ENCODE data around the gene CLDN5. TPM values are rescaled to one million over a fixed set of nuclear protein-coding genes. Genes with fewer than 3 reads are reported as not detected.

Gene CLDN5
- total RNA-seq, 4 donors from 2014 or later: 67.6 to 367 (median 162) TPM

DNA sequence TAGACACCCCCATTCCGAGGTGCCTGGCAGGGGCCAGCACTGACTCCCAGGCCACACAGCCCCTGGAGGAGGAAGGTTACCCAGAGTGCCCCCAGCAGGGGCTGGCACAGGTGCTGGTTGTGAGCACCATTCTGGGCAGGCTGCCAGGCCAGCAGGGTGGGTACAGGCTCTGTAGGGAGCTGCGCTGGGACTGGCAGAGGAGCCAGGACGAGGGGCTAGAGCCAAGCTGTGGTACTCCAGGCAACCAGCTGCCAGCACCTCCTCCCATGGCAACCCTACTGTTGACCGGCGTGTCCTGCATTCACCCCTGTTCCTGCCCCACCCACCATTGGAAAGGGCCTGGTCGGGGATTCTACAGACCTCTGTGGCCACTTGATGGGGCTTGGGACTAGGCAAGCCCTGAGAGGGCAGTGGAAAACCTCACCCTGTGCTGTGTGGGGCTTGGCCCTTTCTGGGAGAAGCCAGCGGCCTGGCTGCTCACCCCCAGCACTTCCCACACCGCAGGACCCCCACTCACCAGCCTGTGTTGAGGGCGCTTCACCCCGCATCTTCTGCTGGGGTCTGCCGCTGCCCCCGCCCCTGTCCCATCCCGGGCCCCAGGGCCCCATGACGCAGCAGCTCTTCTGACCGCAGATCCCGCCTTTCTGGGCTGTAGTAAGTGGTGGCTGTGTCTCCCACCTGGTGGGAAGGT lies 1.9 kb downstream of the CLDN5 start:
- DNase-seq (ENCODE audit: low spot score) (no peak), ATAC-seq (ENCODE audit: low FRiP score) (no peak)
- TF ChIP-seq, protein P1, sequence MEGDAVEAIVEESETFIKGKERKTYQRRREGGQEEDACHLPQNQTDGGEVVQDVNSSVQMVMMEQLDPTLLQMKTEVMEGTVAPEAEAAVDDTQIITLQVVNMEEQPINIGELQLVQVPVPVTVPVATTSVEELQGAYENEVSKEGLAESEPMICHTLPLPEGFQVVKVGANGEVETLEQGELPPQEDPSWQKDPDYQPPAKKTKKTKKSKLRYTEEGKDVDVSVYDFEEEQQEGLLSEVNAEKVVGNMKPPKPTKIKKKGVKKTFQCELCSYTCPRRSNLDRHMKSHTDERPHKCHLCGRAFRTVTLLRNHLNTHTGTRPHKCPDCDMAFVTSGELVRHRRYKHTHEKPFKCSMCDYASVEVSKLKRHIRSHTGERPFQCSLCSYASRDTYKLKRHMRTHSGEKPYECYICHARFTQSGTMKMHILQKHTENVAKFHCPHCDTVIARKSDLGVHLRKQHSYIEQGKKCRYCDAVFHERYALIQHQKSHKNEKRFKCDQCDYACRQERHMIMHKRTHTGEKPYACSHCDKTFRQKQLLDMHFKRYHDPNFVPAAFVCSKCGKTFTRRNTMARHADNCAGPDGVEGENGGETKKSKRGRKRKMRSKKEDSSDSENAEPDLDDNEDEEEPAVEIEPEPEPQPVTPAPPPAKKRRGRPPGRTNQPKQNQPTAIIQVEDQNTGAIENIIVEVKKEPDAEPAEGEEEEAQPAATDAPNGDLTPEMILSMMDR (IDR thresholded peaks at IDR 0.05): no peak

DNA sequence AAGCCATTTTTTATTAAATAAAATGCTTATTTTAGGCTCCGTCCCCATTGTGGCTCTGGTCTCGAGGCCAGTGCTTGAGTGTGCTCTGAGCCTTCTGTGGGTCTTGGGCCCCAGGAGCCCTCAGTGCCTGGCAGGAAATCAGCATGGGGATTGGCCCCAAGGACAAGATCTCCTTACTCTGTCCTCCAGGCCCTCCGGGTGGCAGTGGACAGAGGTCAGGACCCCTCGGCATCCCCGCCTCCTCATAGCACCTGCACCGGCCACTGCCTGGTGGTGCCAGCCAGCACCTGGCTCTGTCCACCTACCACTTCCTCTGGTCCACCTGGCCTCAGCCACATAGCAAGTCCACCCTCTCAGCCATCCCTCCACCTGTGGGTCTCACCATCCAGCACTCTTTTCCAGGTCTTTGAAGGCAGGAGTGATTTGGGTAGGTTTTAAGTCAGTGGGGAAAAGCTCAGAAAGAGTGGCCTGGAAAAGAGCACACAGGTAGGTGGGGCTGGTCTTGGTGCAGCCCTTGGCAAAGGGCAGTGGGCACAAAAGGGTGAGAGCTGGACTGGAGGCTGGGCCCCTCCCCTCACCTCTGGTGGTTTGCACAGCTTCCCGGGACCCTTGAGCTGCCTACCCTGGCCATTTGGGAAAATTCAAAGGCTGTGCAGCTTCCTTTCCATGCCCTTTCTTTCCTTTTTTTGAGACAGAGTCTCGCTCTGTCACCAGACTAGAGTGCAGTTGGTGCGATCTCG lies 3.5 kb downstream of the CLDN5 start:
- TF ChIP-seq, protein P1 (IDR thresholded peaks at IDR 0.05): no peak
- no peak for DNase-seq (ENCODE audit: low spot score)
- no peak for ATAC-seq (ENCODE audit: low FRiP score)

DNA sequence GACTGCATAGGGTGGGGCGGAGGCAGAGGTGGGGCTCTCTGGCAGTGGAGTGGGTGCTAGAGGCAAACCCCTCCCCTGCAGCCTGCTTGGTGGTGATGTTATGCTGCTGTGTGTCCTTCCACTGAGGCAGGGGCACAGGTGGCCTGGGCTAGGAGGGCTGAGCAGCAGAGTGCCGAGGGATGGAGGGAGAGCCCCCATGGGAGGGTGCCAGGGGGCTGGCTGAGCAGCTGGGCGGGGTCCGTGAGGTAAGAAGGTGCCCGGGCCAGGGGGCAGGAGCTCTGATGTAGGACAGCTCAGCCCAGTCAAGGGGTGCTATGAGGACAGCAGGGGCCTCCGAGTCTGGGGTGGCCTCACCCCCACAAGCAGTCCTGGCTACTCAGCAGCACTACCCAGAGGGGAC lies 4.2 kb downstream of the CLDN5 start:
- TF ChIP-seq, protein P1 (IDR thresholded peaks at IDR 0.05): no peak
- ATAC-seq (ENCODE audit: low FRiP score) (no peak), DNase-seq (ENCODE audit: low spot score) (no peak)

DNA sequence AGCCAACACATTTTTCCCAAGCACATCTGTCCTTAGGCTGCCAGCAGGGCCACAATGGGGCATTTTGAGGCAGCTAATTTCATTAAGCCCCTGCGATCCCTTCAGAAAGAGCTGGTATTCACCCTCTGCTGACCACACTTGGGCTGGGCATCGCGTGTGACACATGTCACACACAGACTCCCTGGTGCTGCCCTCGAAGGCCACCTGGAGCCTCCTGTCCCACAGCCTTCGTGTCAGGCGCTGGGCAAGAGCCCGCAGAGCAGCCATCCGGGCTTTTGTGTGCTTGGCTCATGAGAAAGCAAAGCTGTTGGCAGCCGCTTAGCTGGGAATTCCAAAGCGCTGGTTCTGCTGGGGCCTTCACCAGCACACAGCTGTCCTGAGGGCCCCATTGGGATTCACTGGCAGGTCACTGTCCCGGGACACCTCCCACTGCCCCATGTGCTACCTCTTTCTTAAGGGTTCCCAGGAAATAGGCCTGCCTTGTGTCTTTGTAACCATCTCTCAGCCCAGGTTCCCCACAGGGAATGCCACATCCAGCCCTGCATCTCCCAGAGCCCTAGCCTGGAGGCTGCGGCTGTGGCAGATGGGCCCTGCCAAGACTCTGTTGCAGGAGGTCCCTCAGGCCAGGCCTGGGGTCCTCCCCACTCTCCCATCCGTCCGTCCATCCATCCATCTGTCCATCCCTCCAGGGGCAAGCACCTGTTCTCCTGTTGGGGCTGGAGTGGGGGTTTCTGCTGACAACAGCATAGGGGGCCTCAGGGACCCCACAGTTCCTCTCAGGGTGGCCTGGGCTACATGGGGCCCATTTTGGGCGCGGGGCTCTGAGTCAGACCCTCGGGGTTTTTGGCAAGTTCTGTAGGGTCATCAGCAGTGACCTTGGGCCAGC lies 4.9 kb downstream of the CLDN5 start:
- no peak for ATAC-seq (ENCODE audit: low FRiP score)
- DNase-seq (ENCODE audit: low spot score): no peak

DNA sequence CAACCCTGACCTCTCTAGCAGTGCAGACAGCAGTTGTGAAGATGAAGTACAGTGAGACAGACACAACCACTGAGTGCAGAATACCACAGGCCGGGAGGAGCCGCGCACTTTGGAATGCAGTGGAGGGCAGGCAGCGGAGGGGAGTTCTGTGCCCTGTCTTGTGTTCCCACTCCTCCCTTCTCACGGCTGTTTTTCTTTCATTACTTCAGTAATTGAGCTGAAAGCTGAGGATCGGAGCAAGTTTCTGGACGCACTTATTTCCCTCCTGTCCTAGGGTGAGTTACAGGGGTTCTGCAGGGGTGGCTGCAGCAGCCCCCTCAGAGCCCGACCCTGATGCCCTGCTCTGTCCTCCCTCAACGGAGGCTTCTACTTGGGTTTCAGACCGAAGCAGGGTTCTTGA lies 5.6 kb downstream of the CLDN5 start:
- TF ChIP-seq, protein P1 (IDR thresholded peaks at IDR 0.05): no peak
- DNase-seq (ENCODE audit: low spot score): no peak
- no peak for ATAC-seq (ENCODE audit: low FRiP score)

More for the DNA sequence above, 4.9 kb downstream of the CLDN5 start:
- TF ChIP-seq, protein P1 (IDR thresholded peaks at IDR 0.05): no peak

DNA sequence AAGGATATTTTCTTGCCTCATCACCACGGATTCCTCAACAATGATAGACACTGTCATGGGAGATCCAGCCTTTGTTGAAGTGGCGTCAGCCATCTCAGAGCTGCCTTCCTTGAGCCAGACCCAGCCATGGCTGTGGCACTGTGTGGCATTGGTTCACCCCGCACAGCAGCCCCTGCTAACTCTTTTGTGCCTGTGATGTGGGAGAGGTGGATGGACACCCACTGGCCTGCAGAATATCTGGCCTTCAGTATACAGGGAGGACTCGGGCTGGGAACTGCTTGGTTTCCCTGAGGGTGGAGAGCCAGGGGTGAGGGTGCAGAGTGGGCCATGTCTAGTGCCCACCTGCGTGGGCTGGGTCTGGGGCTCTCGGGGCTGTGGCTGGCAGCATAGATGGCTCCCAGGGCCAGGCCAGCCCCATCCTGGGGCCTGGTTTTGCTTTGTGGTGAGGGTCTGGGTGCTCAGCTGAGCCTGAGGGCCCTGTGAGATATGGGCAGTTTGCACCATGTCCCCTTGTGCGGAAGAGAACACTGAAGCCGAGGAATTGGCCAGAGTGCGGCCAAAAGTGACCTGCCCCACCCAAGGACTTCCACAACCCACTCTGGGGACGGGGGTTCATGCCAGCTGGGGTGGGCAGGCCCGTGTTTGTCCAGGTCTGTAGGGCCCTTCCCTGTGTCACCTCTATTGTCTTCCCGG lies 6.1 kb downstream of the CLDN5 start:
- DNase-seq (ENCODE audit: low spot score) (no peak), ATAC-seq (ENCODE audit: low FRiP score) (no peak)
- TF ChIP-seq, protein P1 (IDR thresholded peaks at IDR 0.05): no peak

Measured in omental fat pad (tissue), 4 donors.